RCC 7860 (cell line): ENCODE results near the gene GLRX2.
A peak's percentile ranks its signal among the peaks of the same experiment; 100 is the strongest.

Experiments used
- DNase-seq: peaks from one replicate; pipeline ENCODE4 v3.0.0-alpha.2; 2015; ENCODE audit warnings: low spot score
- FAIRE-seq: peaks from 2 replicates; lab custom pipeline; 2012; peaks lifted over from hg19 to GRCh38; lab: Jason Lieb, UNC

The GLRX2 gene

DNA sequence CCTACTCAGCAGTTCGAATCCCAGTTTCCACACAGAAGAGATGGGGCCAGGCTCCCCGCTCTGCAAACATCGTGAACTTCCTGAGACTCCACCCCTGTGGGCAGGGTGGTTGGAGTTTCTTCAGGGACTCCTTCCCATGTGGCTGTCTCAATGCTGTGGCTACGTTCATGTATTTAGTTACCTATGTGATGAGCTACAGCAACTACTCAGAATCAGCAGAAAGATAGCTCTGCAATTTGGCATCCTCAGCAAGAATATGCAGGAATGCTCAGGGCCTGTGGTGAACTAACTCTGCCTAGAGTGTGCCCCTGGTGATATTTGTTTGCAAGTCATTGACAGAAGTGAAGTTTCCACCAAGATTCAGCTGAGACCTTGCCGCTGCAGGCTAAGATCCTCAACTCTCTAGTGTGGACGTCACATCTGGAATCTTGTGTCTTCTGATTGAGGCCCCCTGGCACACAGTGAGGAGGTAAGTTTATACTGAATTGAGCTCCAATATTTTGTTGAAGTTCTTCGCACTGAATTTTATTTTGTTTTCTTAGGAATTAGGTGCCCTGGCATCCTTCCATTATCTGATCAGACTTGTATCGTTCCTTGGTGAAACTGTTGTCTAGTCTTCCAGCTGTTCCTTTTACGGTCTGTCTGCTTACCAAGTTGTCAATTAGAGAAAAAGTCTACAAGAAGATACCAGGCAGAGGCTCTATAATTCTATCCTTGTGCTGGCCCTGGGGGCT is 8.2 kb upstream of the GLRX2 start:
- FAIRE-seq: no peak
- no peak for DNase-seq

DNA sequence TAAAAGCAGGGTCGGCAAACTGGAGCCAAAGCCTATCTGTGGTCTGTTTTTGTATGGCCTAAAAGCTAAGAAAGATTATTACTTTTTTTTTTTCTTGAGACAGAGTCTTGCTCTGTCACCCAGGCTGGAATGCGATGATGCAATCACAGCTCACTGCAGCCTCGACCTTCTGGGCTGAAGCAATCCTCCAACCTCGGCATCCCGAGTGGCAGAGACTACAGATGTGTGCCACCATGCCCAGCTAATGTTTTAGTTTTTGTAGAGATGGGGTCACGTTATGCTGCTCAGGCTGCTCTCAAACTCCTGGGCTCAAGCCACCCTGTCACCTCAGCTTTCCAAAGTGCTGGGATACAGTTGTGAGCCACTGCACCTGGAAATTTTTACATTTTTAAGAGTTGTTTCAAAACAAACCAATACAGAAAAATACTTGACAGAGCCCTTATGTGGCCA is 6.5 kb upstream of the GLRX2 start:
- peak; percentile 67 for DNase-seq
- FAIRE-seq: peak; percentile 62

DNA sequence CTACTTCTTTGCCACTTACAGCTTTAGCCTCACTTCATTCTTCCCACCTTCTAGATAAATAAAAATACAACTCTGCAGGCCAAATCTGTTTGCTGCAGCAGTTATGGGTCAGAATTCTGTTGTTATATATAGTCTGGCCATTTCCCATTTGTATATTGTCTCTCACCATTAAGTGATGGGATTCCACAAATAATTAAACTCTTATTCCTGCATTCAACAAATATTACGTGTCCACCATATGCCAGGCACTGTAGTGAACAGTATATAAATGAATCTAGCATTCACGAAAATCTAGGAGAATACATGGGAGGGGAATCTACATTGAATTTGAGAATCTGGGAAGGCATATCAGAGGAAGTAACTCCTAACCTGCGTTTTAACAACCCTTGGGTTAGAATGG is 5.7 kb upstream of the GLRX2 start:
- DNase-seq (no peak), FAIRE-seq (no peak)

DNA sequence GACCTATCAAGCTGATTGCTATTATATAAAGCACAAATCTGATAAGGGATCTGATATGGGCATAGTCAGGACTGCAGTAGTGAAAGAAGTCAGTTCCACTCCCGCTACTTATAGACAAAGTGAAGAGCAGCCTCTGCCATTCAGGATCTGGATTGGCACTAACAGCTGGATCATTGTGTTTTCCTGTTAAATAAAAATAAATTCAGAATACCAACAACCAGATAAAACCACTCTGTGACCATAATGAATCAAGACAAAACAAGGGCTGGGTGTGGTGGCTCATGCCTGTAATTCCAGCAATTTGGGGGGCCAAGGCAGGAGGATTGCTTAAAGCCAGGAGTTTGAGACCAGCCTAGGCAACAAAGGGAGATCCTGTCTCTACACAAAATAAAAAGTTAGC is 5.0 kb upstream of the GLRX2 start:
- FAIRE-seq (no peak), DNase-seq (no peak)

DNA sequence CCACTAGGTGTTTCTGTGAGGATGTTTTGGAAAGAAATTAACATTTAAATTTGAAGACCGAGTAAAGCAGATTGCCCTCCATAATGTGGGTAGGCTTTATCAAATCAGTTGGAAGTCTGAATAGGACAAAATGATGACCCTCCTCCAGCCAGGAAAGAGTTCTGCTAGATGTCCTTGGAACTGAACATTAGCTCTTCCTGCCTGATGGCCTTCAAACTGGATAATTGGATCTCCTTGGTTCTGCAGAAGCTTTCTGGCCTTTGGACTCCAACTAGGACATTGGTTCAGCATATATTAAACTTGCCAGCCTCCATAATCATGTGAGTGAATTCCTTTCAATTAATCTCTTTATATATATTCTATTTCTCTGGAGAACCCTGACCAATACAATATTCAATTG is 4.4 kb upstream of the GLRX2 start:
- DNase-seq: no peak
- FAIRE-seq: no peak

DNA sequence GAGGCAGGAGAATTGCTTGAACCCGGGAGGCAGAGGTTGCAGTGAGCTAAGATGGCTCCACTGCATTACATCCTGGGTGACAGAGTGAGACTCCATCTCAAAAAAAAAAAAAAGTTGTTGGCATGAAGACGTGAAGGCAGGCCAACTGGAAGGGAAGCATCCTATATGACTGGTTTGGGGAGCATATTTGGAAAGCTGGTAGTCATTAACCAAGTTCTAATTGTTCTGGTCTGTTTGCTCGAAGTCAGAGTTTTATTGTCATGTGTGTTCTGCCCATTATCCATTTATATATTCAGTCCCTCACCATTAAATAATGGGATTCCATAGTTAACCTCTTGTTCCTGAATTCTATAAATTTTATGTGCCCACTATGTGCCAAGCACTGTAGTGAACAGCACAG is 3.3 kb upstream of the GLRX2 start:
- FAIRE-seq: no peak

DNA sequence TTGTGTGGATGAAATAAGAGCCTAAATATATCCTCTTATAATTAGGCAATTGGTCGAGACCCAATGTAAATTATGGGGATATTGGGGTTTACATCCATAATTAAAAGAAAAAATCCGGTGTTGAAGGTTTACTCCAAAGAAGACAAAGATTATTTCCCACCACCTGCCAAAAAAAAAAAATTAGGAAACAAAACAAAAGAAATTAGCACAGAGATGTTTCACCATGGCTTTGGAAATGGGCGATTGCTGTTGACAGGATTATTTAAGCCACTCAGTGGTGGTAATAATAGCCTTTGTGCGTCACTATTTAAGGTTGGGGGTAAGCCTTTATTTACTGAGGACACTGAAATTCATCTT is 585 bp upstream of the GLRX2 start:
- FAIRE-seq (no peak), DNase-seq (no peak)

More for the DNA sequence above, 3.3 kb upstream of the GLRX2 start:
- DNase-seq: no peak

DNA sequence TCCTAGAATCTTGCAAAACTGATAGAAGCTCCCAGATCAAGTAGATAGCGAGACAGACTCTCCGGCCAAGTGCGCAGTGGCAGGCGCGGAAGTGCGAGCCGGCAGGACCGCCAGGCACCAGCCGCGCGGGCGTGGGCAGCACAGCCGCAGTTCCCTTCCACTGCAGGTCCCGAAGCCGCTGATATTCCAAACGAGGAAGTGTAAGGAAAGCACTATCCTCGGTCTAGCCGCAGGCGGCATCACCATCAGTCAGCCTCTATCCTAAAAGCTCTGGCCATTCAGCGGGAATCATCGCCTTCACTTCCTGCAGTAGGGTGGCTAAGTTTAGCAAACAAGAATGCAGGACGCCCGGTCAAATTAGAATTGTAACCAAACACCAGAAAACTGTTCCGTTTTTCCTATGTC is 710 bp downstream of the GLRX2 start:
- peak; percentile 42 for DNase-seq
- FAIRE-seq: no peak

DNA sequence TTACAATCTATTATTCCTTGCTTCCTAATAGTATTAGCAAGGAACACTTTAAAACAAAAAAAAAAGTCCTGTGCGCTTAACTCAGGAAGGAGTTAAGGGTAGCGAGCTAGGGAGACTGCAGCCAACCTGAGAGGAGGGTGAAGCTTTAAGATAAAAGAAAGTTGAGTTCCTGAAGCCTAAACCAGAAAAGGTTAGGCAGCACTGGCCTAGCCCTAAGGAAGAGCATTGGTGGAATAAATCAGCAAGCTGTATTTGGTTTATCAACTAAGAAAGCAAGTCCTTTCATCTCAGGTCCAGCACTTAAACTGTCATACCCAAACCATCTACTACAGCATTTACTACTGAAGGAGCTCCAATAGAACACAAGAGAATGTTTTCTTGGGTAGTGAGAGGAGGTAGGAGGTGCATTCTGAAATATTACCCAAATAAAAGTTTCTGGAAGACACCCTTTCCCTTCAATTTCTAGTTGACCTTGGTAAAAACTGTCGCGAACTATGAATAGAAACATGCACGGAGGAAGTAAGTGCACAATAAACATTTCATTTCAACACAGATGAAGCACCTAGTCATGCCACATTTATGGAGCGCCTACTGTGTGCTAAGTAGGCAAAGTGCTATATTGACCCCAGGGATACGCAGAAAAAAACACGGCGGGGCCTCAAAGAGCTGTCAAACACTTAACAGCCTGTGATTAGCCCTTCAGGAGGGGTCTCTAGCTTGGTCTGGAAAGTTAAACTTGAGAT is 1.3 kb downstream of the GLRX2 start:
- FAIRE-seq (no peak), DNase-seq (no peak)

DNA sequence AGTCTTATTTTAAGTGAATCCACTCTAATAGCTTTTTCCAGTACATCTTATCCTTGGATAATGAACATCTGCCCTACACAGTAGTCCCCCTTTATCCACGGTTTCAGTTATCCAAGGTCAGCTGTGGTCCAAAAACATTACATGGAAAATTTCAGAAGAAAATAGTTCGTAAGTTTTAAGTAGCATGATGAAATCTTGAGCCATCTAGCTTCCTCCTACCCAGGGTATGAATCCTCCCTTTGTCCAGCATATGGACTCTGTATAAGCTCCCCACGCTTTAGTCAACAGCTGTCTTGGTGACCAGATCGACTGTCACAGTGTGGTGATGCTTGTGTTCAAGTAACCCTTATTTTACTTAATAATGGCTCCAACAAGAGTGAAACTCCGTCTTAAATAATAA is 2.6 kb downstream of the GLRX2 start:
- DNase-seq (no peak), FAIRE-seq (no peak)

DNA sequence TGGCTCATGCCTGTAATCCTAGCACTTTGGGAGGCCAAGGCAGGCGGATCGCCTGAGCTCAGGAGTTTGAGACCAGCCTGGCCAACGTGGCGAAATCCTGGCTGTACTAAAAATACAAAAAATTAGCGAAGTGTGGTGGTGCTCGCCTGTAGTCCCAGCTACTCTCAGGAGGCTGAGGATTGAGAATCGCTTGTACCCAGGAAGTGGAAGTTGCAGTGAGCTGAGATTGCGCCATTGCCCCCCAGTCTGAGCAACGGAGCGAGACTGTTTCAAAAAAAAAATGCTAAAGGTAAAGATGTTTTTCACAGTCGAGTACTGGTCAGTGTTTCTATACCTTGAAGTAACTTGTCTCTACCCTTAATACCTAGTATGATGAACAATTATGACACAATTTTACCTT is 11.1 kb downstream of the GLRX2 start:
- DNase-seq: no peak
- FAIRE-seq: no peak

DNA sequence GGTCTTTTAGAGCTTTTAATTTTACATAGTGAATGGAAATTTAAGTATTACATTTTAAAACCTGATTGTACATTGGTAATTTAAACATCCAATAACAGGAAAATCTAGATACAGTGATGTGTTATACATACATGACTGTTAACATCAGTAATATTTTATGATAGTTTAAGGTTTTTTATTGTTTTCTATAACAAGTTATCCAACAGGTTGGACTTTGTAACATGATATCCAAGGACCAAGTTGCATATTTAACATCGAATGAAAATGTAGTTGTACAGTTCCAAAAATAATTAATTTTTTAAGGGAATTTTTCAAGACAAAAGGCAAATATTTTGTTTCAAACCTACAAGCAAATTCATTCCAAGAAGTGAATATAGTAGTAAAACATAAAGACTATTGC is 14.3 kb downstream of the GLRX2 start:
- DNase-seq: no peak
- FAIRE-seq: peak; percentile 21

DNA sequence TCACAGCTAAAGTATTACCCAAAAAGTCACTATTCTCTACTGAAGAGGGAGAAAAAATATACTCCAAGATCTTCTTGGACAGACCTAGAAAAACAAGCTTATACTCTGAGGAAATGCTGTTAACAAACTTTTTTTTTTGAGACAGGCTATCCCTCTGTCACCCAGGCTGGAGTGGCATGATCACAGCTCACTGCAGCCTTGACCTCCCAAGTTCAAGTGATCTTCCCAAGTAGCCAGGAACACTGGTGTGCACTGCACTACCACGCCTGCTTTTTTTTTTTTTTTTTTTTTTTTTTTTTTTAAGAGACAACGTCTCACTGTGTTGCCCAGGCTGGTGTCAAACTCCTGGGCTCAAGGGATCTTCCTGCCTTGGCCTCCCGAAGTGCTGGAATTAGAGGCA is 17.3 kb downstream of the GLRX2 start:
- DNase-seq: no peak
- FAIRE-seq: no peak

DNA sequence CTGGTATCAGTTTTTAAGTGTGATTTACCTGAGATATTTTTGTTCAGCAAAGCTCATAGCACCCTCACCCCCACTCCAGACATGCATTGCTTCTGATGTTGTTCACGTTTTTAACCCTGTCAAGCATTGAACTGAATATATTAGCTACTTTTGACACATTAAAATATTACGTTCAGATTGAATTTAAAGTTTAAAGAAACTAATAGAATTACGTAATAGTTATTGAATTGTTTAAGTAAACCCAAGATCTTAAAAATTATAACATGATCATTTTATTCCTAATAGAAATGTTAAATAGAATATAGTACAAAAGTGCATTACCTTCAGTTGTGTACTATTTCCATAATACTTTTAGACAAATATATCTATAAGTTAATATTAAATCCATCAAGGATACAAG is 18.9 kb downstream of the GLRX2 start:
- peak; percentile 67 for FAIRE-seq
- DNase-seq: no peak

DNA sequence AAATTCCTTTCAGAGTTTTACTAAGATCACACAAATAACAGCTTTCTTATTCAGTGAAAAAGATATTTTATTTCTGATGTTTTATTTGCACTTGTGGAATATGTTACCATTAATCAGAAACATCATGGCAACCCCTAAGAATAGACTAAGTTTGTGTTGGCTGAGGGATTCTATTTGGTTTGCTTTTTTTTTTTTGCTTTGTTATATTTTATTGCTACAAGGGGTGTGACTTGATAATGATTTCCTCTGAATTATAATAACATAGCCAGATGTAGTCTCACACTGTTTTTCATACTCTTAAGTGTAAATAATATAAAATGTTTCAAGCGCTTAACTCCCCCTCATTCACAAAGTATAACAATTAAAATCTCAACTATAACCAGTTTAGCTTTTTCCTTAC is 20.0 kb downstream of the GLRX2 start:
- FAIRE-seq (no peak), DNase-seq (no peak)

DNA sequence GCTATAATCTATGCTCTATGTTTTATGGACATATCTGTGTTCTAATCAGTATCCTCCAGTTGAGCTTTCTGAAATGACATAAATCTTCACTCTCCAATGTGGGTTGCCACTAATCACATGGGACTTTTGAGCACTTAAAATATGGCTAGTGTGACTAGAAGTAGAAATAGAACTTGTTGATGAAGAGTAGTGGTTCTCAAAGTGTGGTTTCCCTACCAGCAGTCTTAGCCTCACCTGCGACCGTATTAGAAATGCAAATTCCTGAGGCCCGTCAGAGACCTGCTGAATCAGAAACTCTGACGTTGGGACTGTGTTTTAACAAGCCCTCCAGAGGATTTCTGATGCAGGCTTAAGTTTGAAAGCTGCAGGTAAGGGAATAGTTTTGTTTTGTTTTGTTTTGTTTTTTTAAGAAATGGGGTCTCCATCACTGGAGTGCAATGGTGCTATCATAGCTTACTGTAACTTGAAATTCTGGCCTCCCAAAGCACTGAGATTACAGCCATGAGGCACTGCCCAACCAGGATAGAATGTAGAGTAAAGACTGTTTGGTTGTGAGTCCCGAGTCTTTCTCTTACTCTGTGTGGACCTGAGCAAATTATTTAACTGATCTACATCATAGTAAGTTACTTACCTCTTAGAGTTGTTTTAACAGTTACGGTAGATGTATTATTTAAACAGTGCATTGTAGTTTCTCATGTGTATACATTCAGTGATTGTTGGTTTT is 21.7 kb downstream of the GLRX2 start:
- DNase-seq (no peak), FAIRE-seq (no peak)

DNA sequence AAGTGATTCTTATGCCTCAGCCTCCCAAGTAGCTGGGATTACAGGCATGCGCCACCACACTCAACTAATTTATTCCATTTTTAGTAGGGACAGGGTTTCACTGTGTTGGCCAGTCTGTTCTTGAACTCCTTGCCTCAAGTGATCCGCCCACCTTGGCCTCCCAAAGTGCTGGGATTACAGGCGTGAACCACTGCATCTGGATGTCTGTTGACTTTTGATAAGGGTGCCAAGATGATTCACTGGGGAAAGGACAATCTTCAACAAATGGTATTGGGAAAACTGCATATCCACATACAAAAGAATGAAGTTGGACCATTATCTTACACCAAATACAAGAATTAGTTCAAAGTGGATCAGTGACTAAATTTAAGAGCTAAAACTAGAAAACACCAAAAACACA is 26.0 kb downstream of the GLRX2 start:
- DNase-seq (no peak), FAIRE-seq (no peak)

DNA sequence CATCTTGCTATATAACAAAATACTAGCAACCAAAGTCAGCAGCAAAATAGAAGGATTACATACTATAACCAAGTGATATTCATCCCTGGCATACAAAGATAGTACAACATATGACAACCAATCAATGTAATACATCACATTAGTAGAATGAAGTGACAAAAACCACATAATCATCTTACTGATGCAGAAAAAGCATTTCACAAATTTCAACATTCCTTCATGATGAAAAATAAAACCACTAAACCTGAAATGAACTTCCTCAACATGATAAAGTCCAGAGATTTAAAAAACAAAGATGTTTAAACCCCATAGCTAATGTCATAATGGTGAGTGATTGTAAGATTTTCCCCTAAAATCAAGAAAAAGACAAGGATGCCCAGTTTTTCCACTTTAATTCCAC is 27.2 kb downstream of the GLRX2 start:
- no peak for DNase-seq
- no peak for FAIRE-seq

DNA sequence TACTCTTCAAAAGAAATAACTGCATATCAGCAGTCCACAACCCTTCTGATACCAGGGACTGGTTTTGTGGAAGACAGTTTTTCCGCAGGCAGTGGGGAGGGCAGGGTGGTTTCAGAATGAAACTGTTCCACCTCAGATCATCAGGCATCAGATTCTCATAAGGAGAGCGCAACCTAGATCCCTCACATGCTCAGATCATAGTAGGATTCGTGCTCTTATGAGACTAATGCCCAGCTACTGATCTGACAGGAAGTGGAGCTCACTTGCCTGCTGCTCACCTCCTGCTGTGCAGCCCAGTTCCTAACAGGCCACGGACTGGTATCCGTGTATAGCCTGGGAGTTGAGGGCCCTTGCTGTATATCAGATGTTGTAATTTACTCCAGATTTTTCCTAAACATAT is 34.3 kb downstream of the GLRX2 start:
- FAIRE-seq (no peak), DNase-seq (peak; percentile 21)

DNA sequence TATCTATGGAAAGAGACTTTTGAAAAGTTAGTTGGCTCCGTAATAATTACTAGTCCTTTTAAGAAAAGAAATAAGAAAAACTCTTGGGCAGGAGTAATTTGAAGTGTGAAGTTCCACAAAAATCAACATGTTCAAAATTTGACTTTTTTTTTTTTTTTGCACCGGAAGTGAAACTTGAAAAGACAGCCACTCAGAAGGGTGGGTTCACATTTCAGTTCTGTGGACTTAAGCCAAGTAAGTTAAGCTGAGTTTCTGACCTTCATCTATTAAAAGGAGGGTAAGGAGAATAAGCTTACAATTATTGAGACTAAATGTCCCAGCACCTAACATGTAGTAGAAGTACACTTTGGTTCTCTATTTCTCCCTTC is 34.8 kb downstream of the GLRX2 start:
- DNase-seq: no peak
- FAIRE-seq: no peak

DNA sequence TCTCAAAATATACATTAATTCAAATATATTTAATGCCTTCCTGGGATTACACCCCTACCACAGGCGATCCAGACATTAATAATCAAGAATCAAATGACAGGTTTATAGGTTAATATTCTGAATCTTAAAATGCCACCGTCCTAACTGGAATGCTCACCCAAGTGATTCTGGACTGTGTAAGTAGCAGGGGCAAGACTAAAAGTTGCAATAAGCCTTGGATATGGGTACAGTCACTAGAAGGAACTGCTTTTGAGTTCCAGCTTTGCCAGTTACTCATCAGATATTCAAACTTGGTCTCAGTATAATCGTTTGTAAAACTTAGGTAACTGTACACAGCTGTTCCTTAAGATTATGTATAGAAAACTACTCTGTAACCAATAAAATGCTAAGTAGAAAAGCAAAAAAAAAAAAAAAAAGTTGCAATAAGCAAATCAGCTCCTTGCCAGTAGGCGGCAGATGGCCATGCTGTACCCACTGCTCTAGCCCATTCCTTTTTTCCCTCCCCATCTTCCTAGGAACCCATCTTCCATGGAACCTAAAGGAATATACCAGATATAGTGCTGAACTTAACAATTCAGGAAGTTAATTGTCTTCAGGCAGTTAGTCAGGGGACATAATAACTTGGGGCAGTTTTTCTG is 35.3 kb downstream of the GLRX2 start:
- DNase-seq (no peak), FAIRE-seq (no peak)

DNA sequence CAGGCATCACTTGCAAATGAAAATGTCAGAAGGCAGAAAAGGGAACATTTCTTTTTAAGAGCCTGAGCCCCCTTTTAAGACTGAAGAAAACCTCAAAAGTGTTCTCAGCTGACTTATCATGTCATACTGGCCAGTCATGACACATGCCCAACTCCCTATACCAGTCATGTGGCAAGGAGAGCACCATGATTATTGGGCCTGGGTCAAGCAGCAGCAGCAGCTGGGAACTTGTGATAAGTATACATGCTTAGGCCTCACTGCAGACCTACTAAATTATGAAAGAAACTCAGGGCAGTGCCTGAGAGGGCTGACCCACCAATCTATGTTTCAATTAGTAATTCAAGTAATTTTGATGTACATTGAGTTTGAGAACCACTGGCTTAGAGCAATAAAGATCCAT is 37.2 kb downstream of the GLRX2 start:
- FAIRE-seq (no peak), DNase-seq (no peak)
